GM12878 (cell line): Measurements from ENCODE around the gene TANC1. TPM values are rescaled to one million over a fixed set of nuclear protein-coding genes. Genes with fewer than 3 reads are reported as not detected.

Source experiments
- ATAC-seq: fragments of 200-7000 bp; cut with Tn5 transposase; 3 replicates; pipeline ENCODE4 v1.9.1; 2020; ENCODE audit warnings: mild to moderate bottlenecking, moderate library complexity
- BruUV-seq: library from RNA; stranded (reverse); fragments of 400-500 nt; replicated peaks from 2 replicates; lab custom pipeline; 2021; lab: Mats Ljungman, UMichigan
- CTCF ChIA-PET: fragments of 300-600 bp; sonication (Branson Sonifier 250); formaldehyde crosslinking; extraction: SDS; loops from one replicate; lab custom pipeline; 2021; ENCODE audit warnings: inconsistent platforms; lab: Yijun Ruan, JAX
- POLR2A ChIA-PET: fragments of 350-600 bp; formaldehyde crosslinking; extraction: SDS; loops from one replicate; lab custom pipeline; 2021; ENCODE audit warnings: inconsistent platforms; lab: Charles Lee
- RAD21 ChIA-PET: fragments of 300-600 bp; sonication (Branson Sonifier 250); formaldehyde crosslinking; loops from one replicate; lab custom pipeline; 2023; ENCODE audit warnings: antibody characterized with exemption; ENCODE audit not compliant: unreplicated experiment; lab: Charles Lee
- SMC1A ChIA-PET: fragments of 300-600 bp; sonication (Branson Sonifier 250); formaldehyde crosslinking; loops from one replicate; lab custom pipeline; 2023; ENCODE audit not compliant: unreplicated experiment, uncharacterized antibody; lab: Charles Lee
- DNase-seq: peaks from one replicate; pipeline ENCODE4 v3.0.0-alpha.2; 2011; ENCODE audit warnings: low read depth, low spot score
- FAIRE-seq: peaks from 3 replicates; lab custom pipeline; 2011; peaks lifted over from hg19 to GRCh38; lab: Jason Lieb, UNC
- H2AFZ ChIP-seq: 2 replicates; pipeline ENCODE4 v1.6.0; 2011; ENCODE audit warnings: low read depth, low read length, control low read depth; ENCODE audit not compliant: control insufficient read depth
- H3K27ac ChIP-seq: 2 replicates; pipeline ENCODE4 v1.5.1; 2011; ENCODE audit warnings: control low read depth; ENCODE audit not compliant: control insufficient read depth, insufficient read depth
- H3K27me3 ChIP-seq, 2 experiments: replicated peaks in 1 of 2; 2 replicates each; pipeline versions ENCODE4 v1.6.0 to v1.6.1; 2011; ENCODE audit warnings: low read length in 1 of 2; ENCODE audit not compliant: control insufficient read depth in 2 of 2, insufficient read depth in 2 of 2
- H3K36me3 ChIP-seq, 2 experiments: 2 replicates each; pipeline ENCODE4 v1.5.1; 2011; ENCODE audit warnings: low read length in 1 of 2; ENCODE audit not compliant: control insufficient read depth in 2 of 2, insufficient read depth in 2 of 2
- H3K4me1 ChIP-seq: 2 replicates; pipeline ENCODE4 v1.6.1; 2011; ENCODE audit warnings: mild to moderate bottlenecking, low read length, moderate library complexity, mixed read lengths; ENCODE audit not compliant: control insufficient read depth, insufficient read depth
- H3K4me2 ChIP-seq: 2 replicates; pipeline ENCODE4 v1.6.0; 2011; ENCODE audit warnings: control low read depth; ENCODE audit not compliant: control insufficient read depth, insufficient read depth
- H3K4me3 ChIP-seq: fragments of 200-600 bp; sonication (generic); 2 replicates; pipeline ENCODE4 v1.5.1; 2016
- H3K79me2 ChIP-seq: 2 replicates; pipeline ENCODE4 v1.6.0; 2011; ENCODE audit warnings: low read length; ENCODE audit not compliant: control insufficient read depth, insufficient read depth
- H3K9ac ChIP-seq: 2 replicates; pipeline ENCODE4 v1.8.0; 2011; ENCODE audit warnings: low read length, control low read depth, mixed read lengths; ENCODE audit not compliant: control insufficient read depth, insufficient read depth
- H3K9me3 ChIP-seq: replicated peaks from 3 replicates; pipeline ENCODE4 v1.5.1; 2011; ENCODE audit warnings: mild to moderate bottlenecking, low read length; ENCODE audit not compliant: control insufficient read depth, insufficient read depth
- H4K20me1 ChIP-seq: 2 replicates; pipeline ENCODE4 v1.6.0; 2011; ENCODE audit not compliant: control insufficient read depth, insufficient read depth
- E2F8 ChIP-seq: fragments of 450-650 bp; IDR thresholded peaks from 2 replicates; pipeline ENCODE4 v1.6.1; 2018; ENCODE audit warnings: mild to moderate bottlenecking, low read depth, moderate library complexity; ENCODE audit not compliant: partially characterized antibody
- LARP7 ChIP-seq: fragments of 450-650 bp; IDR thresholded peaks from 2 replicates; pipeline ENCODE4 v1.6.1; 2017; ENCODE audit warnings: mild to moderate bottlenecking
- MTA2 ChIP-seq: fragments of 450-650 bp; IDR thresholded peaks from 2 replicates; pipeline ENCODE4 v1.6.1; 2016; ENCODE audit warnings: low read depth, mild to moderate bottlenecking, moderate library complexity
- NR2F1 ChIP-seq: fragments of 450-650 bp; conservative IDR thresholded peaks from 2 replicates; pipeline ENCODE4 v1.6.1; 2017; ENCODE audit warnings: mild to moderate bottlenecking
- POU2F2 ChIP-seq: IDR thresholded peaks from 3 replicates; pipeline ENCODE4 v1.6.1; 2011; ENCODE audit warnings: low read depth, mild to moderate bottlenecking, low read length, borderline replicate concordance
- USF1 ChIP-seq: IDR thresholded peaks from 2 replicates; pipeline ENCODE4 v1.6.1; 2011; ENCODE audit warnings: borderline replicate concordance, low read depth, mild to moderate bottlenecking, moderate library complexity, mixed read lengths, low read length; ENCODE audit not compliant: insufficient read depth; ENCODE audit errors: extremely low read length
- ZBTB11 ChIP-seq: fragments of 450-650 bp; formaldehyde crosslinking; IDR thresholded peaks from 2 replicates; pipeline ENCODE4 v1.5.0; 2022; ENCODE audit warnings: mild to moderate bottlenecking, missing genetic modification characterization
- ZNF384 ChIP-seq: IDR thresholded peaks from 2 replicates; pipeline ENCODE4 v1.6.1; 2012; ENCODE audit warnings: low read depth, mild to moderate bottlenecking, low read length, improper control_type of control experiment, borderline replicate concordance
- WGBS: methylation state at CpG from one replicate; pipeline ENCODE4 v1.1.6; 2016; ENCODE audit warnings: low lambda C conversion rate; ENCODE audit not compliant: insufficient replicate concordance, insufficient coverage; ENCODE audit errors: missing lambda C conversion rate; 5-methylcytosine and 5-hydroxymethylcytosine counted together
- in situ Hi-C: fragments of 300-500 bp; cut with MboI; formaldehyde crosslinking; loops from 9 replicates; pipeline ENCODE4 v1.14.3; 2018; ENCODE audit warnings: mixed read lengths
- intact Hi-C: fragments of 100-400 bp; cut with micrococcal nuclease; formaldehyde crosslinking; loops from one replicate; pipeline ENCODE4 v1.14.2; 2022; ENCODE audit not compliant: unreplicated experiment
- polyA plus RNA-seq, 11 experiments: library from polyadenylated mRNA; depleted of rRNA in 4 of 11; unstranded in 6 of 11; stranded (reverse) in 5 of 11; fragments of >200 nt; fragmentation: Nextera tagmentation in 4 of 11; fragmentation: Illumina TruSeq in 1 of 11; extraction: Ambion mirVana in 4 of 11; extraction: Trizol in 1 of 11; gene quantifications; 1 replicate in 1 of 11; 2 replicates in 10 of 11; pipeline versions ENCODE4 v1.2.1 to v1.2.3, GENCODE V29; 2011 to 2016; ENCODE audit warnings: inconsistent platforms in 2 of 11, missing spikeins in 2 of 11, low read depth in 1 of 11
- total RNA-seq, 4 experiments: library from RNA; depleted of rRNA in 3 of 4; stranded (reverse); fragments of >200 nt in 3 of 4; fragmentation: Illumina TruSeq in 1 of 4; extraction: Trizol in 1 of 4; gene quantifications; 2 replicates each; pipeline versions ENCODE4 v1.2.1 to v1.2.3, GENCODE V29; 2013 to 2021

Gene TANC1
- total and polyA plus RNA-seq, 10 of the 15 experiments (the other 5 are each of a cell fraction or from before 2014, with no cell fraction given) = 0.05 to 5.0 (median 0.34) TPM

- no TSS peak for BruUV-seq
- H4K20me1 ChIP-seq = no peaks in the 10 kb centered on the region
- RAD21 ChIA-PET = no interaction called here
- no peak overlapping the region for H3K9ac ChIP-seq
- TF ChIP-seq LARP7 (no peak), ZBTB11 (no peak), E2F8 (no peak), USF1 (no peak), NR2F1 (no peak), MTA2 (no peak), POU2F2 (no peak), ZNF384 (no peak)
- H3K79me2 ChIP-seq = no peaks in the 10 kb centered on the region
- POLR2A ChIA-PET = no interaction called here
- no peak for ATAC-seq
- in situ Hi-C loops = no loop called here
- no peak for FAIRE-seq
- whole genome bisulfite sequencing = 92% methylated on average over 5 of the region's 5 CpGs
- no peak overlapping the region for H3K27ac ChIP-seq
- H3K4me1 ChIP-seq = no peaks in the 10 kb centered on the region
- H2AFZ ChIP-seq = no peak overlapping the region
- H3K4me3 ChIP-seq = no peak overlapping the region
- CTCF ChIA-PET = interaction anchor here (0.7 to 6.2 kb wide), 2 partner anchors 25 to 213 kb away, joined by 3 to 102 read pairs; no protein-coding TSS in a partner anchor
- DNase-seq = no peak
- no peak overlapping the region for H3K4me2 ChIP-seq
- no peaks in the 10 kb centered on the region; a peak in 2 of 4 replicates for H3K27me3 ChIP-seq
- no peaks in the 10 kb centered on the region for H3K36me3 ChIP-seq
- SMC1A ChIA-PET = interaction anchor here (0.9 to 1.9 kb wide), 2 partner anchors 42 to 212 kb away, joined by 3 to 6 read pairs; no protein-coding TSS in a partner anchor
- no peaks in the 10 kb centered on the region for H3K9me3 ChIP-seq
- intact Hi-C loops = no loop called here
These were observed 146.4 kb downstream of the TANC1 start for GRCh38 chr2:159114835-159115234.
